ENCODE data around the gene VARS2. TPM values are rescaled to one million over a fixed set of nuclear protein-coding genes. Genes with fewer than 3 reads are reported as not detected.

The VARS2 gene
- total and polyA plus RNA-seq, 2 donors (not counting 1 experiment from before 2014, with no cell fraction given): 27.1 to 41.6 TPM

DNA sequence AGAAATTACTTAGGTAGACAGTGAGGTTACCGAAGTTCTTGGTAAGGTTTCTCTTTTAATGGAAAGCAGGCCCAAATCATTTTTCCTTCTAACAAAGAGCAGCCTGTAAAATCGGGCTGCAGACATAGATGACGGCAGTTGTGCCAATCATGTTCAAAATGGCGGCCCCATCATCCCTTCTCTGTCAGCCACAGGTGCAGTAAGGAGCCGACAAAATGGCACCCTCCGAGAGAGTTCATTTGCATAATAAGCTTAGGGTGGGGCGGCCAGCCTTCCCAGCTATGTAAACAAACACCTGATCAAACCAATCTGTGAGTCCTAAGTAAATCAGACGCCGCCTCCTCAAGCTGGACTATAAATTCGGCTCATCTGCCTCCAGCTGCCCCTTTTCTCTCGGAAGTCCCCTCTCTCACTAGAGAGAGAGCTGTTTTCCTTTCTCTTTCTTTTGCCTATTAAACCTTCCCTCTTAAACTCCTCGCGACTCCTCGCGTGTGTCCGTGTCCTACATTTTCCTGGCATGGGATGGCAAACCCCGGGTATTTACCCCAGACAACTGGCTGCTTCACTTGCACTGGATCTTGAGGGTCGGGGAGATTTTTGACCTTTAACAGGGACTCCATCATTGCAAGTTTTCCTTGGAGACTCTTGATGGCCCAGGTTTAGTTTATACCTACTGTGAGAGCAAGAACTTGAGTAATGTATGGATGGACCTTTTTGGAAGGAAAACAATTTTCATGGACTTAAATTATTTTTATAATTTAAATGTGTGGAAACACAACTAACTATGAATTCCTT is 38.6 kb upstream of the VARS2 start:
- Histone ChIP-seq H3K36me3 (replicated peaks in 1 of 2; ENCODE audit: control extremely low read depth in 1 of 2, control insufficient read depth in 1 of 2, extremely low read depth in 1 of 2, insufficient read depth in 2 of 2, low read length in 1 of 2) (no peaks in the 10 kb centered on the region), H2AFZ (ENCODE audit: insufficient read depth, low read depth, low read length, poor library complexity, severe bottlenecking) (no peak overlapping the region), H3K4me1 (ENCODE audit: control insufficient read depth in 2 of 2, insufficient read depth in 2 of 2, low read length in 2 of 2) (peaks cover 18 to 19% of the 10 kb centered on the region in 2 donors), H3K9ac (ENCODE audit: low read length) (no peak overlapping the region), H4K20me1 (ENCODE audit: control insufficient read depth, insufficient read depth, low read length, poor library complexity, severe bottlenecking) (no peaks in the 10 kb centered on the region), H3K27ac (ENCODE audit: low read length in 2 of 2) (no peak overlapping the region), H3K4me2 (replicated peaks; ENCODE audit: low read depth, low read length, poor library complexity, severe bottlenecking) (no peak overlapping the region), H3K9me3 (ENCODE audit: control extremely low read depth in 1 of 3, control insufficient read depth in 2 of 3, insufficient read depth in 1 of 3, low read length in 2 of 3) (peaks cover 0 to 12% (median 6%) of the 10 kb centered on the region in 3 donors), H3K27me3 (replicated peaks in 1 of 4; ENCODE audit: control extremely low read depth in 1 of 4, control insufficient read depth in 3 of 4, insufficient read depth in 4 of 4, low read length in 3 of 4) (peaks cover 0 to 5% (median 0%) of the 10 kb centered on the region in 4 experiments), H3K4me3 (ENCODE audit: control extremely low read depth in 1 of 5, extremely low read depth in 1 of 5, insufficient read depth in 1 of 5, low read depth in 2 of 5, low read length in 4 of 5) (no peak overlapping the region), H3K79me2 (ENCODE audit: control insufficient read depth, insufficient read depth, low read length) (no peaks in the 10 kb centered on the region)
- POLR2A ChIA-PET: interaction anchor here (0.6 kb wide), 1 partner anchor 8 kb away, joined by 4 read pairs; no protein-coding TSS in a partner anchor
- DNase-seq (no peak), ATAC-seq (ENCODE audit: low read depth) (no peak)
- H3K27me3 Mint-ChIP-seq: peaks cover 8% of the 10 kb centered on the region
- CTCF ChIA-PET: interaction anchor here (1.0 to 6.2 kb wide), 4 partner anchors 40 to 204 kb away, joined by 3 to 53 read pairs (median 4); no protein-coding TSS in a partner anchor
- 96% methylated on average over 17 of the region's 18 CpGs for WGBS (ENCODE audit: insufficient coverage)
- no peak for TF ChIP-seq EZH2 (IDR thresholded peaks at IDR 0.05; ENCODE audit: borderline replicate concordance, insufficient read depth, low read depth, low read length, poor library complexity, severe bottlenecking)
- TF ChIP-seq, protein P1, sequence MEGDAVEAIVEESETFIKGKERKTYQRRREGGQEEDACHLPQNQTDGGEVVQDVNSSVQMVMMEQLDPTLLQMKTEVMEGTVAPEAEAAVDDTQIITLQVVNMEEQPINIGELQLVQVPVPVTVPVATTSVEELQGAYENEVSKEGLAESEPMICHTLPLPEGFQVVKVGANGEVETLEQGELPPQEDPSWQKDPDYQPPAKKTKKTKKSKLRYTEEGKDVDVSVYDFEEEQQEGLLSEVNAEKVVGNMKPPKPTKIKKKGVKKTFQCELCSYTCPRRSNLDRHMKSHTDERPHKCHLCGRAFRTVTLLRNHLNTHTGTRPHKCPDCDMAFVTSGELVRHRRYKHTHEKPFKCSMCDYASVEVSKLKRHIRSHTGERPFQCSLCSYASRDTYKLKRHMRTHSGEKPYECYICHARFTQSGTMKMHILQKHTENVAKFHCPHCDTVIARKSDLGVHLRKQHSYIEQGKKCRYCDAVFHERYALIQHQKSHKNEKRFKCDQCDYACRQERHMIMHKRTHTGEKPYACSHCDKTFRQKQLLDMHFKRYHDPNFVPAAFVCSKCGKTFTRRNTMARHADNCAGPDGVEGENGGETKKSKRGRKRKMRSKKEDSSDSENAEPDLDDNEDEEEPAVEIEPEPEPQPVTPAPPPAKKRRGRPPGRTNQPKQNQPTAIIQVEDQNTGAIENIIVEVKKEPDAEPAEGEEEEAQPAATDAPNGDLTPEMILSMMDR (IDR thresholded peaks at IDR 0.05): no peak
- H3K27ac Mint-ChIP-seq: no peak overlapping the region
- H3K9me3 Mint-ChIP-seq (ENCODE audit: insufficient read depth): peaks cover 11% of the 10 kb centered on the region
- intact Hi-C loops (cut with micrococcal nuclease): loop anchor here (2.0 to 5.0 kb wide), 2 partner anchors 131 to 198 kb away; partner anchors contain the start of gene IER3
- H3K4me3 Mint-ChIP-seq: no peak overlapping the region
- peaks cover 21% of the 10 kb centered on the region for H3K4me1 Mint-ChIP-seq

Data from B cell (primary cell).